Natural killer cell (primary cell): ENCODE data around the gene CYP39A1. TPM values are rescaled to one million over a fixed set of nuclear protein-coding genes. Genes with fewer than 3 reads are reported as not detected.

Source experiments
- ATAC-seq, 3 donors: fragments of 150-1000 bp in 2 of 3; fragments of 200-7000 bp in 1 of 3; cut with Tn5 transposase; 1 replicate in 1 of 3; 2 replicates in 2 of 3; pipeline ENCODE4 v1.10.0; 2021; ENCODE audit warnings: mild to moderate bottlenecking in 2 of 3, moderate library complexity in 2 of 3
- DNase-seq, 2 donors: peaks; one replicate each; pipeline versions ENCODE4 v3.0.0 to v3.0.0-alpha.2; 2013 to 2021; ENCODE audit warnings: mixed read lengths in 1 of 2
- H3K27ac ChIP-seq: one replicate; pipeline ENCODE4 v1.5.1; 2013; ENCODE audit warnings: mild to moderate bottlenecking, low read length
- H3K27me3 ChIP-seq: one replicate; pipeline ENCODE4 v1.6.1; 2013; ENCODE audit warnings: low read length; ENCODE audit not compliant: control insufficient read depth, insufficient read depth
- H3K36me3 ChIP-seq: one replicate; pipeline ENCODE4 v1.6.1; 2013; ENCODE audit warnings: low read length; ENCODE audit not compliant: control insufficient read depth, insufficient read depth
- H3K4me1 ChIP-seq: one replicate; pipeline ENCODE4 v1.6.1; 2013; ENCODE audit warnings: low read length; ENCODE audit not compliant: control insufficient read depth, insufficient read depth
- H3K4me3 ChIP-seq: one replicate; pipeline ENCODE4 v1.5.1; 2013; ENCODE audit warnings: low read length
- H3K9me3 ChIP-seq: one replicate; pipeline ENCODE4 v1.6.1; 2013; ENCODE audit warnings: low read length; ENCODE audit not compliant: control insufficient read depth, insufficient read depth
- H3K27ac Mint-ChIP-seq, 2 donors: one replicate each; pipeline ENCODE4 v1.8.0; 2022; ENCODE audit warnings: mild to moderate bottlenecking in 2 of 2, mixed read lengths in 2 of 2, moderate library complexity in 1 of 2
- H3K27me3 Mint-ChIP-seq, 2 donors: one replicate each; pipeline ENCODE4 v1.8.0; 2022; ENCODE audit warnings: low read depth in 2 of 2, mixed read lengths in 2 of 2
- H3K36me3 Mint-ChIP-seq: one replicate; pipeline ENCODE4 v1.8.0; 2022; ENCODE audit warnings: mixed read lengths
- H3K4me1 Mint-ChIP-seq, 2 donors: one replicate each; pipeline ENCODE4 v1.8.0; 2022; ENCODE audit warnings: mixed read lengths in 2 of 2
- H3K4me3 Mint-ChIP-seq: one replicate; pipeline ENCODE4 v1.8.0; 2022; ENCODE audit warnings: mild to moderate bottlenecking, moderate library complexity, mixed read lengths
- H3K9me3 Mint-ChIP-seq, 2 donors: one replicate each; pipeline ENCODE4 v1.8.0; 2022; ENCODE audit warnings: mixed read lengths in 2 of 2
- CTCF ChIP-seq: fragments of 200-600 bp; IDR thresholded peaks from one replicate; pipeline ENCODE4 v1.8.0; 2022; ENCODE audit warnings: antibody characterized with exemption
- WGBS: methylation state at CpG from one replicate; pipeline ENCODE4 v1.1.7; 2013; ENCODE audit warnings: missing lambda C conversion rate; ENCODE audit not compliant: insufficient coverage; 5-methylcytosine and 5-hydroxymethylcytosine counted together
- intact Hi-C: fragments of 100-400 bp; cut with micrococcal nuclease; formaldehyde crosslinking; loops from one replicate; pipeline ENCODE4 v1.14.2; 2022
- total RNA-seq, 4 donors: library from RNA; stranded (reverse); fragments of 120-200 nt in 1 of 4; gene quantifications; one replicate each; pipeline versions ENCODE4 v1.2.3 to v1.2.4, GENCODE V29; 2013 to 2022

CYP39A1 gene
- total RNA-seq, 3 donors from 2014 or later (not counting 1 experiment from before 2014, with no cell fraction given), result not detected

DNA sequence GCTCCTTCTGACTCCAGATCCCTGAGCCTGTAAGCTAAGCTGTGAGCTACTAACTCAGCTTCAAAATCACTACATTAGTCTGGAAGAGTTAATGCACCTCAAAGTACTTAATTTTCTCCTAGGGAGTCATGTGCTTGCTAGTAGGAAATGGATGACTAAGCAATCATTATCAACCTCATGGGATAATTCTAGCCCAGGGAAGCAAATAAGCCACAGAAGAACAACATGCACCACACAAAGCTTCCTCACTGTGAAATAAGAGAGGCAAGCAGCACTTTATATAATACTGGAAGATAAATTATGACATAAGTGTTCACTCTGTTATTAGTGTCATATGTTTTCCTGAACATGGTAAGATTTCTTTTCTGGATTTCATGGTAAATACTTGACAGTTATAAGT is 103.5 kb downstream of the CYP39A1 start:
- no peak for TF ChIP-seq CTCF
- Histone ChIP-seq H3K4me1 (no peaks in the 10 kb centered on the region), H3K36me3 (no peaks in the 10 kb centered on the region), H3K27ac (no peak overlapping the region), H3K4me3 (no peak overlapping the region), H3K9me3 (no peaks in the 10 kb centered on the region), H3K27me3 (no peaks in the 10 kb centered on the region)
- peaks cover 0 to 4% of the 10 kb centered on the region in 2 donors for H3K27me3 Mint-ChIP-seq
- H3K27ac Mint-ChIP-seq, result no peak overlapping the region
- H3K4me1 Mint-ChIP-seq, result no peaks in the 10 kb centered on the region
- ATAC-seq, result no peak
- intact Hi-C loops, result no loop called here
- DNase-seq, result no peak
- H3K4me3 Mint-ChIP-seq, result no peak overlapping the region
- H3K9me3 Mint-ChIP-seq, result no peaks in the 10 kb centered on the region
- no peaks in the 10 kb centered on the region for H3K36me3 Mint-ChIP-seq

DNA sequence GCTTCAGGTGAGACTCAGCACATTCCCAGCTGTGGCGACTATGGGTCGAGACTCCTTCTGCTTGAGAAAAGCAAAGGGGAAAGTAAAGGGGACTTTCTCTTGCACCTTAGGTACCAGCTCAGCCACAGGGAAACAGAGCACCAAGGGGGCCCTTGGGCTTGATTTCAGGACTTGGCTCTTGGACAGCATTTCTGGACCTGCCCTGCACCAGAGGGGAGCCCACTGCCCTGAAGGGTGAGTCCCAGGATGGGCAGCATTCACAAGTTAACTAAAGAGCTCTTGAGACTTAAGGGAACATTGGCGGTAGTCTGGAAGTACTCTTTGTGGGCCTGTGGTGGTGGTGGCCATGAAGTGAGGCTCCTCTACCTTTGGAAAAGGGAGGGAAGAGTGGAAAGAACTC is 111.1 kb downstream of the CYP39A1 start:
- no peak overlapping the region for H3K4me3 Mint-ChIP-seq
- H3K9me3 Mint-ChIP-seq, result peaks cover 0 to 2% of the 10 kb centered on the region in 2 donors
- H3K4me3 ChIP-seq, result no peak overlapping the region
- H3K4me1 ChIP-seq, result no peaks in the 10 kb centered on the region
- WGBS, result 91% methylated on average over 3 of the region's 3 CpGs
- no peaks in the 10 kb centered on the region for H3K9me3 ChIP-seq
- peaks cover 17 to 22% of the 10 kb centered on the region in 2 donors for H3K27me3 Mint-ChIP-seq
- H3K4me1 Mint-ChIP-seq, result no peaks in the 10 kb centered on the region
- no peak overlapping the region for H3K27ac ChIP-seq
- ATAC-seq (no peak), DNase-seq (no peak)
- H3K27ac Mint-ChIP-seq, result no peak overlapping the region
- TF ChIP-seq CTCF, result no peak
- intact Hi-C loops, result no loop called here
- H3K27me3 ChIP-seq, result peaks cover 2% of the 10 kb centered on the region
- H3K36me3 Mint-ChIP-seq, result no peaks in the 10 kb centered on the region
- H3K36me3 ChIP-seq, result no peaks in the 10 kb centered on the region

GRCh38 chr6:46539866-46540265 is 112.8 kb downstream of the CYP39A1 start:
- Mint-ChIP-seq H3K27ac (no peak overlapping the region), H3K4me1 (no peaks in the 10 kb centered on the region), H3K36me3 (no peaks in the 10 kb centered on the region), H3K4me3 (no peak overlapping the region), H3K27me3 (peaks cover 17 to 22% of the 10 kb centered on the region in 2 donors), H3K9me3 (peaks cover 0 to 2% of the 10 kb centered on the region in 2 donors)
- intact Hi-C loops, result no loop called here
- Histone ChIP-seq H3K27me3 (peaks cover 2% of the 10 kb centered on the region), H3K4me3 (no peak overlapping the region), H3K9me3 (no peaks in the 10 kb centered on the region), H3K36me3 (no peaks in the 10 kb centered on the region), H3K4me1 (no peaks in the 10 kb centered on the region), H3K27ac (no peak overlapping the region)
- DNase-seq, result no peak
- no peak for TF ChIP-seq CTCF
- WGBS, result 80% methylated on average over 1 of the region's 2 CpGs
- no peak for ATAC-seq

DNA sequence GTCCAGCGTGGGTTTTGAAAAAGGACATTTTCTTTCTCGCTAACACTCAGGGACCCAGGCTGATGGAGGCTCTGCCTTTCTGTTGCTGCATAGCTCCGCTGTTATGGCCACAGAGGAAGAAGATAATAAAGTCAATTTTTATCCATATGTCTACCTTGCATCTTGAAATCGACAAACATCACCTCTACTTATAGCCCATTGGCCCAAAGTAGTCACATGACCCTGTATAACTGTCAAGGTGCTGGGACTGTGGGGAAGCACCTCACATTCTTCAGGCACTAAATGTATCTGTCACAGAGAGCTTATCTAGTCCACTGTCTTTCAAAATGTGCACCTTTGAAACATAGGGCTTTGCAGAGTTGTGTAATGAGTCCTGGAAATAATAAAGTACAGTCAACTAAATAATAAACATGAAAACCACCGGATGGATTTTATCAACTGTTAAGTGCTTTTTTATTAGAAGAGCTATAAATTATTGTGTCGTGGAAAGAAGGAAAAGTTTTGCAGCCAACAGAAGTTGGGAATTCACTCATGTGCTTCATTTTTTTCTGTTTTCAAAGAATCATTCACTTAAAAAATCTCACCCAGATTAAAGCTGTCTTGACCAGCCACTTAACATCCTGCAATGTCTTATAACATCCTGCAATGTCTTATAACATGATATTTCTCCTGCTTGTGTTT is 113.7 kb downstream of the CYP39A1 start:
- Mint-ChIP-seq H3K9me3 (peaks cover 0 to 2% of the 10 kb centered on the region in 2 donors), H3K36me3 (no peaks in the 10 kb centered on the region), H3K4me3 (no peak overlapping the region), H3K27ac (no peak overlapping the region), H3K27me3 (peaks cover 17 to 22% of the 10 kb centered on the region in 2 donors), H3K4me1 (no peaks in the 10 kb centered on the region)
- Histone ChIP-seq H3K4me3 (no peak overlapping the region), H3K4me1 (no peaks in the 10 kb centered on the region), H3K9me3 (no peaks in the 10 kb centered on the region), H3K27me3 (peaks cover 2% of the 10 kb centered on the region), H3K36me3 (no peaks in the 10 kb centered on the region), H3K27ac (no peak overlapping the region)
- TF ChIP-seq CTCF, result no peak
- intact Hi-C loops, result no loop called here
- DNase-seq, result no peak
- 64% methylated on average over 5 of the region's 6 CpGs for WGBS
- ATAC-seq, result no peak
